GM21717 (cell line): ENCODE data around the gene GPR162.
"Not testable (repeated sequence)": the region's sequence is repeated elsewhere in the genome, so short reads cannot be mapped to it uniquely, and the experiment has no call there.

Experiments
- ATAC-seq: cut with Tn5 transposase; IDR thresholded peaks from one replicate; pipeline ENCODE4 v1.9.1; 2021; ENCODE audit warnings: mild to moderate bottlenecking, moderate library complexity; ENCODE audit not compliant: unreplicated experiment

Gene GPR162

DNA sequence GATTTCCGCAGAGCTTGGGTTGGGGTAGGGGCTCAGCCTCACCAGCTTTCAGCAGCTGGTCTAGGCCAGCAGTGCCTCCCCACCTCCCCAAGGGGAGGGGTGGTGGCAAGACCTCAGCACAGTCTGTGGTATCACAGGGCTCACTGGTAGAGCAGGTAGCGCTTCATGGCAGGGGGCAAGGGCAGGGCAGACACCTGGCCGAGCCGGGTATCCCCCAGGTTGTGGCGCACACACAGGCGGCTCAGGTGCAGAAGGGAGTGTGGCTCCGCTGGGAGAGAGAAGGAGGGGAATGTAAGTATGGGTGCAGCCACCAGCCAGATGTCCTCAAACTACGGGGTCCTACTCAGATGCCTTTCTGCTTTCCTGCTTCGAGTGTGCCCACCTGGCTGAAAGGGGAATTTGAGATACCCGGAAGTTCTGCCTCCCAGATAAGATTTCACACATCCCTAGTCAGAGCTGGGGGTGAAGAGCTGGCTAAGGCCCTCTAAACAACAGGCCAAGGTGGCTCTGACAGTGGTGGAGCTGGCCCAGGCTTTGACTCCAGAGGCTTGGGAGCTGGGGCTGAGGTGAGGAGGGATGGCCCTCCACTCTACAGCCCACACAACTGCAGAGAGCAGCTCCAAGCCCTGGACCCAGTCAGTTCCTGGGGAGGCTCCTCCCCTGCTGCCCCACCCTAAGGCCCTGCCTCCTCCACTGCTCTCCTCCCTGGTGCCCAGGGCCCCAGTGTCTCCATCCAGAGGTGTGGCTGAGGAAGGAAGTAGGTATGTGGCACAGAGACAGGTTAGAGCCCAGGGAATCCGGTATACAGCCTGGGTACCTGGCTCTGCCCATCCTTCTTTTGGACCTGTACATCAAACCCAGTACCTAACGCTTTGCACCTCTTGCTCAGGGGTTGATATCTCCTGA is 49.7 kb downstream of the GPR162 start:
- ATAC-seq = no peak

- no peak for ATAC-seq
These were observed 50.7 kb downstream of the GPR162 start for GRCh38 chr12:6872073-6873048.

GRCh38 chr12:6873094-6874014 is 51.7 kb downstream of the GPR162 start, which contains the start of gene SPSB2:
TSS of gene SPSB2 (minus strand) at chr12:6873303. CDS start at chr12:6872901, 402 bp downstream.
- ATAC-seq = peak; percentile 57

DNA sequence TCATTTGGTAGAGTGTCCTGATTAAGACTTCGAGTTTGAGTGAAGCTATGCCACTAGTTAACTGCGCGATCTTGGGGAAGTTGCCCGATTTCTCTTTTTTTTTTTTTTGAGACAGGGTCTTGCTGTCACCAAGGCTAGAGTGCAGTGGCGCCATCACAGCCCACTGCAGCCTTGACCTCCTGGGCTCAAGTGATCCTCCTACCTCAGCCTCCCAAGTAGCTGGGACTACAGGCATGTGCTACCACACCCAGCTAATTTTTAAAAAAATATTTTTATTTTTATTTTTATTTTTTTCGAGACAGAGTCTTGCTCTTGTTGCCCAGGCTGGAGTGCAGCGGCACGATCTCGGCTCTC is 52.4 kb downstream of the GPR162 start:
- not testable (repeated sequence) for ATAC-seq
